IMR-90 (cell line): ENCODE data around the gene ZBTB40. TPM values are rescaled to one million over a fixed set of nuclear protein-coding genes. Genes with fewer than 3 reads are reported as not detected.

ENCODE experiments used
- ATAC-seq: fragments of 200-7000 bp; cut with Tn5 transposase; 2 replicates; pipeline ENCODE4 v1.9.1; 2020; ENCODE audit warnings: low read depth, mild to moderate bottlenecking, moderate library complexity
- BruUV-seq: library from RNA; stranded (reverse); fragments of 400-500 nt; replicated peaks from 2 replicates; lab custom pipeline; 2021; lab: Mats Ljungman, UMichigan
- CTCF ChIA-PET: fragments of 300-600 bp; formaldehyde crosslinking; extraction: SDS; loops from one replicate; lab custom pipeline; 2021; ENCODE audit warnings: antibody characterized with exemption; lab: Yijun Ruan, JAX
- POLR2A ChIA-PET: fragments of 300-600 bp; sonication (Branson Sonifier 250); formaldehyde crosslinking; loops from one replicate; lab custom pipeline; 2022; ENCODE audit warnings: antibody characterized with exemption; ENCODE audit not compliant: unreplicated experiment; lab: Charles Lee
- DNase-seq: peaks from one replicate; pipeline ENCODE4 v3.0.0; 2013
- H2AFZ ChIP-seq: replicated peaks from 2 replicates; pipeline ENCODE3; 2013; ENCODE audit warnings: low read length, mild to moderate bottlenecking; ENCODE audit not compliant: poor library complexity
- H2AK5ac ChIP-seq: 2 replicates; pipeline ENCODE4 v1.6.1; 2013; ENCODE audit warnings: low read depth, low read length, inconsistent platforms
- H2AK9ac ChIP-seq: replicated peaks from 2 replicates; pipeline ENCODE3; 2013; ENCODE audit warnings: mild to moderate bottlenecking, low read depth, low read length, moderate library complexity; ENCODE audit not compliant: poor library complexity
- H2BK120ac ChIP-seq: 2 replicates; pipeline ENCODE4 v1.6.1; 2013; ENCODE audit warnings: low read depth, low read length, inconsistent platforms
- H2BK15ac ChIP-seq: 3 replicates; pipeline ENCODE4 v1.6.1; 2013; ENCODE audit warnings: low read depth, low read length, inconsistent platforms
- H2BK20ac ChIP-seq: 2 replicates; pipeline ENCODE4 v1.6.1; 2013; ENCODE audit warnings: low read depth, mild to moderate bottlenecking, inconsistent platforms, low read length, moderate library complexity
- H2BK5ac ChIP-seq: 2 replicates; pipeline ENCODE4 v1.6.1; 2013; ENCODE audit warnings: mild to moderate bottlenecking, low read depth, low read length, inconsistent platforms; ENCODE audit not compliant: poor library complexity, severe bottlenecking
- H3K14ac ChIP-seq: replicated peaks from 2 replicates; pipeline ENCODE4 v1.6.1; 2013; ENCODE audit warnings: low read depth, low read length, inconsistent platforms
- H3K18ac ChIP-seq: 2 replicates; pipeline ENCODE4 v1.6.1; 2013; ENCODE audit warnings: low read depth, low read length, control low read depth
- H3K23ac ChIP-seq: 2 replicates; pipeline ENCODE4 v1.6.1; 2013; ENCODE audit warnings: low read depth, low read length, inconsistent platforms
- H3K27ac ChIP-seq: 2 replicates; pipeline ENCODE4 v1.5.1; 2013; ENCODE audit warnings: mild to moderate bottlenecking, control low read depth, low read length; ENCODE audit not compliant: insufficient read depth
- H3K27me3 ChIP-seq: 2 replicates; pipeline ENCODE4 v1.6.1; 2013; ENCODE audit warnings: low read length; ENCODE audit not compliant: control insufficient read depth, insufficient read depth
- H3K36me3 ChIP-seq: 2 replicates; pipeline ENCODE4 v1.6.1; 2013; ENCODE audit warnings: low read length, mixed read lengths; ENCODE audit not compliant: control insufficient read depth, insufficient read depth
- H3K4ac ChIP-seq: 2 replicates; pipeline ENCODE4 v1.6.1; 2013; ENCODE audit warnings: low read depth, low read length, inconsistent platforms
- H3K4me1 ChIP-seq: 2 replicates; pipeline ENCODE4 v1.6.1; 2013; ENCODE audit warnings: low read length, mixed read lengths; ENCODE audit not compliant: control insufficient read depth, insufficient read depth
- H3K4me2 ChIP-seq: 2 replicates; pipeline ENCODE4 v1.6.1; 2013; ENCODE audit warnings: low read depth, mild to moderate bottlenecking, control low read depth, low read length, moderate library complexity
- H3K4me3 ChIP-seq: 2 replicates; pipeline ENCODE4 v1.5.1; 2013; ENCODE audit warnings: low read depth, mild to moderate bottlenecking, control low read depth, low read length, moderate library complexity; ENCODE audit not compliant: insufficient read depth
- H3K56ac ChIP-seq: 2 replicates; pipeline ENCODE4 v1.6.1; 2013; ENCODE audit warnings: low read length, inconsistent platforms; ENCODE audit not compliant: insufficient read depth; ENCODE audit errors: extremely low read depth
- H3K79me1 ChIP-seq, 2 experiments: 2 replicates each; pipeline ENCODE4 v1.6.1; 2013; ENCODE audit warnings: low read length in 2 of 2, inconsistent platforms in 1 of 2, low read depth in 1 of 2
- H3K9ac ChIP-seq: 2 replicates; pipeline ENCODE4 v1.6.1; 2013; ENCODE audit warnings: low read depth, low read length, control low read depth
- H3K9me1 ChIP-seq: 2 replicates; pipeline ENCODE4 v1.6.1; 2013; ENCODE audit warnings: low read length, inconsistent platforms; ENCODE audit not compliant: insufficient read depth
- H3K9me3 ChIP-seq: 2 replicates; pipeline ENCODE4 v1.6.1; 2013; ENCODE audit warnings: low read length; ENCODE audit not compliant: control insufficient read depth, insufficient read depth
- H4K20me1 ChIP-seq: 2 replicates; pipeline ENCODE4 v1.6.1; 2013; ENCODE audit warnings: low read length, inconsistent platforms; ENCODE audit not compliant: insufficient read depth
- H4K5ac ChIP-seq: 2 replicates; pipeline ENCODE4 v1.6.1; 2013; ENCODE audit warnings: mild to moderate bottlenecking, low read depth, low read length, control low read depth
- H4K8ac ChIP-seq, 2 experiments: 2 replicates each; pipeline ENCODE4 v1.6.1; 2013; ENCODE audit warnings: low read depth in 2 of 2, low read length in 2 of 2, control low read depth in 1 of 2, inconsistent platforms in 1 of 2
- H4K91ac ChIP-seq: 2 replicates; pipeline ENCODE4 v1.6.1; 2013; ENCODE audit warnings: low read depth, low read length, inconsistent platforms; ENCODE audit not compliant: insufficient read depth
- BHLHE40 ChIP-seq: fragments of 150-350 bp; IDR thresholded peaks from 2 replicates; pipeline ENCODE4 v1.6.1; 2016; ENCODE audit warnings: mild to moderate bottlenecking, low read depth, low read length
- CHD1 ChIP-seq: IDR thresholded peaks from 2 replicates; pipeline ENCODE4 v1.6.1; 2012; ENCODE audit warnings: low read depth, low read length, improper control_type of control experiment
- CTCF ChIP-seq: conservative IDR thresholded peaks from 2 replicates; pipeline ENCODE4 v1.5.1; 2012; ENCODE audit warnings: mild to moderate bottlenecking, low read depth, low read length, improper control_type of control experiment
- ELK1 ChIP-seq: fragments of 150-350 bp; IDR thresholded peaks from 2 replicates; pipeline ENCODE4 v1.6.1; 2016; ENCODE audit warnings: low read depth, mild to moderate bottlenecking, low read length, moderate library complexity, borderline replicate concordance
- FOS ChIP-seq: fragments of 150-350 bp; IDR thresholded peaks from 2 replicates; pipeline ENCODE4 v1.6.1; 2016; ENCODE audit warnings: low read depth, low read length
- MAFK ChIP-seq: IDR thresholded peaks from 2 replicates; pipeline ENCODE4 v1.6.1; 2012; ENCODE audit warnings: low read depth, low read length, improper control_type of control experiment
- MAZ ChIP-seq: IDR thresholded peaks from 2 replicates; pipeline ENCODE4 v1.6.1; 2012; ENCODE audit warnings: low read depth, mild to moderate bottlenecking, low read length, improper control_type of control experiment, moderate library complexity, borderline replicate concordance
- NFE2L2 ChIP-seq: fragments of 150-350 bp; IDR thresholded peaks from 2 replicates; pipeline ENCODE4 v1.6.1; 2016; ENCODE audit warnings: low read depth, mild to moderate bottlenecking, low read length
- POLR2A ChIP-seq: IDR thresholded peaks from 2 replicates; pipeline ENCODE4 v1.6.1; 2012; ENCODE audit warnings: mild to moderate bottlenecking, low read depth, low read length
- RAD21 ChIP-seq: IDR thresholded peaks from 2 replicates; pipeline ENCODE4 v1.6.1; 2012; ENCODE audit warnings: low read length, improper control_type of control experiment
- RCOR1 ChIP-seq: IDR thresholded peaks from 2 replicates; pipeline ENCODE4 v1.6.1; 2012; ENCODE audit warnings: mild to moderate bottlenecking, low read length, improper control_type of control experiment; ENCODE audit not compliant: insufficient replicate concordance
- SMC3 ChIP-seq: fragments of 150-350 bp; IDR thresholded peaks from 2 replicates; pipeline ENCODE4 v1.6.1; 2016; ENCODE audit warnings: low read depth, mild to moderate bottlenecking, antibody characterized with exemption, low read length, moderate library complexity
- USF2 ChIP-seq: fragments of 150-350 bp; IDR thresholded peaks from 2 replicates; pipeline ENCODE4 v1.6.1; 2017; ENCODE audit warnings: mild to moderate bottlenecking, antibody characterized with exemption, low read length, low read depth
- WGBS, 2 experiments: methylation state at CpG; one replicate each; pipeline versions ENCODE4 v1.1.5 to v1.1.7; 2013; ENCODE audit warnings: missing lambda C conversion rate in 2 of 2; ENCODE audit not compliant: insufficient read length in 1 of 2; ENCODE audit errors: extremely low coverage in 2 of 2; 5-methylcytosine and 5-hydroxymethylcytosine counted together
- dilution Hi-C: fragments of 300-500 bp; cut with HindIII; formaldehyde crosslinking; loops from one replicate; pipeline ENCODE4 v1.14.3; 2018; ENCODE audit warnings: low sequenced_read_pairs; ENCODE audit not compliant: unreplicated experiment
- in situ Hi-C: fragments of 300-500 bp; cut with MboI; formaldehyde crosslinking; loops from 3 replicates; pipeline ENCODE4 v1.14.3; 2019; ENCODE audit warnings: low sequenced_read_pairs, inconsistent platforms, mixed read lengths
- intact Hi-C: fragments of 100-400 bp; cut with micrococcal nuclease; formaldehyde crosslinking; loops from 2 replicates; pipeline ENCODE4 v1.10.0; 2022
- polyA plus RNA-seq, 3 experiments: library from polyadenylated mRNA; depleted of rRNA; stranded (reverse); fragments of >200 nt; gene quantifications; 2 replicates each; pipeline ENCODE4 v1.2.3, GENCODE V29; 2012; ENCODE audit warnings: low replicate concordance in 1 of 3
- total RNA-seq: library from RNA; depleted of rRNA; stranded (reverse); fragments of >200 nt; gene quantifications from 2 replicates; pipeline ENCODE4 v1.2.3, GENCODE V29; 2012

ZBTB40 gene
- total and polyA plus RNA-seq, 2 of the 4 experiments (the other 2 are of a cell fraction) = 6.0 to 9.7 TPM

- ATAC-seq (no peak), DNase-seq (no peak)
- Histone ChIP-seq H3K9me1 (peaks cover 2% of the 10 kb centered on the region; the same call in 1 of the 2 replicates), H3K4me2 (no peak overlapping the region), H2AK9ac (no peak overlapping the region), H4K8ac (no peak overlapping the region), H2AK5ac (no peak overlapping the region), H3K79me1 (peaks cover 21 to 22% of the 10 kb centered on the region in 2 experiments), H3K9me3 (no peaks in the 10 kb centered on the region), H3K27ac (no peak overlapping the region), H3K9ac (no peak overlapping the region), H3K4ac (no peak overlapping the region), H3K56ac (no peak overlapping the region), H3K36me3 (no peaks in the 10 kb centered on the region), H2BK20ac (no peak overlapping the region), H2AFZ (no peak overlapping the region), H3K4me3 (no peak overlapping the region), H4K5ac (no peak overlapping the region), H3K23ac (no peak overlapping the region), H3K4me1 (no peaks in the 10 kb centered on the region), H3K27me3 (no peaks in the 10 kb centered on the region), H4K91ac (no peak overlapping the region), H4K20me1 (peaks cover 16% of the 10 kb centered on the region; the same call in 1 of the 2 replicates), H3K18ac (no peak overlapping the region), H2BK15ac (no peak overlapping the region), H2BK120ac (no peak overlapping the region), H2BK5ac (no peak overlapping the region), H3K14ac (no peak overlapping the region)
- BruUV-seq = no TSS peak
- POLR2A ChIA-PET = no interaction called here
- in situ Hi-C loops (no loop called here), dilution Hi-C loops (no loop called here), intact Hi-C loops (no loop called here)
- no peak for TF ChIP-seq CTCF
- TF ChIP-seq FOS = no peak
- no peak for TF ChIP-seq ELK1
- no peak for TF ChIP-seq RCOR1
- TF ChIP-seq RAD21 = no peak
- no peak for TF ChIP-seq SMC3
- TF ChIP-seq MAZ = no peak
- no peak for TF ChIP-seq BHLHE40
- TF ChIP-seq NFE2L2 = no peak
- TF ChIP-seq MAFK = no peak
- TF ChIP-seq POLR2A = no peak
- no peak for TF ChIP-seq USF2
- no peak for TF ChIP-seq CHD1
- CTCF ChIA-PET = no interaction called here
- WGBS, 2 experiments = no CpG with 5 or more reads among the region's 2 CpGs
Observed at GRCh38 chr1:22483121-22483520, 31.5 kb downstream of the ZBTB40 start.
